ENCODE measurements around the gene KCP.

GRCh38 chr7:128836729-128837348 lies 73.7 kb downstream of the KCP start:
- no peak for TF ChIP-seq POLR2AphosphoS5 (IDR thresholded peaks at IDR 0.05; ENCODE audit: low read depth, low read length)
- TF ChIP-seq POLR2A (IDR thresholded peaks at IDR 0.05; ENCODE audit: low read depth, low read length): no peak
- TF ChIP-seq TAF1 (IDR thresholded peaks at IDR 0.05; ENCODE audit: borderline replicate concordance, low read depth, low read length): no peak

Data from GM12892 (cell line).